Camera-type eye (tissue), 1 donor: ENCODE data around the gene MBD3. TPM values are rescaled to one million over a fixed set of nuclear protein-coding genes. Genes with fewer than 3 reads are reported as not detected.

Experiments
- total RNA-seq: library from RNA; depleted of rRNA; stranded (reverse); fragments of >200 nt; gene quantifications from one replicate; pipeline ENCODE4 v1.2.3, GENCODE V29; 2014

MBD3 gene
- 82.3 TPM for total RNA-seq

GRCh38 chr19:1592755-1593500 lies at the start of gene MBD3:
Gene MBD3, minus strand, starts transcription at chr19:1592865. Its CDS starts 234 bp downstream, at chr19:1592631.

DNA sequence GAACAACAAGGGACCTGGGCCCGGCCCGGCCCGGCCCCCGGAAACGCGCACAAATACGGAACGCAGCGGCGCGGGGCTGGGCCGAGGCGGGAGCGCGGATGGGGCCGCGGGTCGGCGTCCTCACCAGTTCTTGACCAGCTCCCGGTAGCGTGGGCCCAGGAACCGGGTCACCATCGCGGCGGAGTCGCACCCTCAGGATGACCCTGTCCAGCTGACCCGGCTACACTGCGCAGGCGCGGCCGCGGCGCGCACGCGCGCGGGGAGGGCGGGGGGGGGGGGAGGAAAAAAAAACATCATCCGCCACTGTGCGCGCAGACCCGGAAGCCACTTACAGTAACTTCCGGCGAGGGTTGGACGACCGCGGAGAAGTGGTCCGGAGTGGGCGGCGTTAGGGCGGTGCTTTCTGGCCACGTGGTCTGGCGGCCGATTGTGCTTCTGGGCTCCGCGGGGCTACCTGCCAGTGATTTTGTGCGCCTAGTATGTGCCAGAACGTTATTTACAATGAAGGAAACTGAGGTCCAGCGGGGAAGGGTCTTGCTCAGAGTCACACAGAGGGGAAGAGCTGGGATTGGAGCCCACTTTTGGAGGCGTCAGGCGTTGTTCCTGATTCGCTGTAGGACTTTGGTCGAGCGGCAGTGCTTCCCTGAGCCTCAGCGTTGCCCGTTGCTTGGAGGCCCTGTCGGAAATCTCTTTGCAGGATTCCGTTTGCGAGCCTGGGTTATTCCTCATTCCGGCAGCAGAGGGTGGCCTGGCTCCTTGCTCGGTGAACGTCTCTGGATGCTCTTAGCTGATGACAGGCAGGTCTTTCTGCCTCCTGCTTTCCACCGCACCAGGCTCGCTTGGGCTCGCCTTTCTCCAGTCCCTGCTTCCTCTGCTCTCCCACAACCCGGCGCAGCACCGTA lies 12.8 kb upstream of the MBD3 start, which contains the start of gene UQCR11:
Gene UQCR11 (minus strand): TSS at position 227 of the 902 bp plus-strand sequence. CDS start 53 bp downstream, at position 174.

DNA sequence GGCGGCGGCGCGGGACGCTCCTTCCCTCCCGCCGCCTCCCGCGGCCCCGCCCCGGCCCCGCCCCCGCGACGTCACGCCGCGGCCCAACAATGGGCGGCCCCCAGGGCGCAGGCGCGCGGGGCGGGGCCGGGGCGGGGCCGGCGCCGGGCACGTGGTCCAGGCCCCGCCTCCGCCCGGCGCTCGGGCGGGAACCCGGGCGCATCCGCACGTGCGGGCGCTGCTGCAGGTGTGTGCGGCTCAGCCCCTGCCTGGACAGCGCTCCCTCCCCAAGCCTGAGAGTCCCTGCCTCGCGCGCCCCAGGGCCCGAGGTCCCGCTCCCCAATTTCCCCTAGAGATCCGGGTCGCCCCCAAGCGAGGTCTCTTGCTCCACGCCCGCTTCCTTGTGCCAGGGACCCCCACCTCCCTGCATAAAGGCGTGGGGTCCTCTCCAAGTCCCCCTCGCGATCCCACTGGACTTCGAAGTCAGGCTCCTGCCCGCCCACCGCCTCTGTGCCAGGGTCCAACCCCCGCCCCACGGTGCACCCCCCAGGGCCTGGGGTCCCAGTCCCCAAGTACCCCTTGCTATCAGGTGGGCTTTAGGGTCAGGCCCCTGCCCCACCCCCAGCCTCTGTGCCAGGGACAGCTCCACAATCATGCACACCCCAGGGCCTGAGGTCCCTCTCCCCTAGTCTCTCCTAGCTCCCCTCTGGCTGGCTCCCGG lies 24.2 kb downstream of the MBD3 start, which contains the start of gene MEX3D:
Gene MEX3D (minus strand): TSS at position 6 of the 700 bp plus-strand sequence. CDS start 267 bp downstream, outside the sequence.

Other genes starting within 250 kb of the MBD3 start
- gene NDUFS7, start 209.0 kb downstream of the MBD3 start, total RNA-seq = 69.5 TPM
- 26.2 TPM for gene GAMT, start 191.3 kb downstream of the MBD3 start, total RNA-seq
- gene DAZAP1, start 185.3 kb downstream of the MBD3 start, total RNA-seq = 45.7 TPM
- 926 TPM for gene RPS15, start 154.5 kb downstream of the MBD3 start, total RNA-seq
- gene APC2, start 142.7 kb downstream of the MBD3 start, total RNA-seq = 112 TPM
- 30.6 TPM for gene C19orf25, start 113.7 kb downstream of the MBD3 start, total RNA-seq
- 8.0 TPM for gene PCSK4, start 102.5 kb downstream of the MBD3 start, total RNA-seq
- gene REEP6, start 101.7 kb downstream of the MBD3 start, total RNA-seq = 20.6 TPM
- 5.2 TPM for gene ADAMTSL5, start 79.8 kb downstream of the MBD3 start, total RNA-seq
- 0.16 TPM for gene PLK5, start 68.8 kb downstream of the MBD3 start, total RNA-seq
- 31.4 TPM for gene MEX3D, start 24.5 kb downstream of the MBD3 start, total RNA-seq
- 21.9 TPM for gene UQCR11, start 12.6 kb upstream of the MBD3 start, total RNA-seq
- gene TCF3, start 59.8 kb upstream of the MBD3 start, total RNA-seq = 88.8 TPM
- gene ONECUT3, start 160.6 kb upstream of the MBD3 start, total RNA-seq = 0.55 TPM
- 2.1 TPM for gene ATP8B3, start 219.4 kb upstream of the MBD3 start, total RNA-seq